ENCODE results near the gene PPM1N. TPM values are rescaled to one million over a fixed set of nuclear protein-coding genes. Genes with fewer than 3 reads are reported as not detected.

PPM1N gene
- total RNA-seq, 1 experiment from 2014 or later, result 2.5 TPM

GRCh38 chr19:45476304-45476703 is 21.9 kb upstream of the PPM1N start:
- no peaks in the 10 kb centered on the region for H3K79me2 ChIP-seq (ENCODE audit: low read length)
- ChIA-PET POLR2A (ENCODE audit: unreplicated experiment) (interaction anchor here (0.6 kb wide), 1 partner anchor 200 kb away, joined by 4 read pairs; no protein-coding TSS in a partner anchor), CTCF (no interaction called here)
- H3K4me1 ChIP-seq (ENCODE audit: insufficient read depth, low read length), result no peaks in the 10 kb centered on the region
- H3K27ac ChIP-seq (ENCODE audit: low read length), result no peak overlapping the region
- TF ChIP-seq EZH2 (IDR thresholded peaks at IDR 0.05; ENCODE audit: low read length, unreplicated experiment) (no peak), EZH2phosphoT487 (IDR thresholded peaks at IDR 0.05; ENCODE audit: borderline replicate concordance, low read length) (no peak), CTCF (conservative IDR thresholded peaks at IDR 0.05; ENCODE audit: low read depth, low read length) (no peak)
- H3F3A ChIP-seq (ENCODE audit: low read length, unreplicated experiment), result no peaks in the 10 kb centered on the region
- H3K27me3 ChIP-seq (ENCODE audit: low read length), result no peaks in the 10 kb centered on the region
- H3K4me2 ChIP-seq (ENCODE audit: low read length), result no peak overlapping the region
- ATAC-seq, result no peak
- H3K9me3 ChIP-seq (ENCODE audit: low read length), result no peaks in the 10 kb centered on the region
- no TSS peak for BruUV-seq (replicated peaks)
- intact Hi-C loops (cut with micrococcal nuclease), result no loop called here
- H3K4me3 ChIP-seq (ENCODE audit: low read length), result no peak overlapping the region
- peaks cover 9% of the 10 kb centered on the region; the same call in 1 of the 2 replicates for H4K20me1 ChIP-seq (ENCODE audit: low read length)
- no peak for DNase-seq
- H3K9ac ChIP-seq (ENCODE audit: low read length), result no peak overlapping the region
- no peaks in the 10 kb centered on the region for H3K36me3 ChIP-seq (ENCODE audit: low read depth, low read length)
- H2AFZ ChIP-seq (ENCODE audit: low read length), result no peak overlapping the region
- H3K9me2 ChIP-seq (replicated peaks; ENCODE audit: low read length), result no peaks in the 10 kb centered on the region

- CTCF ChIA-PET, result interaction anchor here (4.0 kb wide), 1 partner anchor 38 kb away, joined by 60 read pairs; no protein-coding TSS in a partner anchor
- H3K4me3 ChIP-seq (ENCODE audit: low read length), result no peak overlapping the region
- peak overlapping the region; percentile 82; the same call in 1 of the 2 replicates for H3K4me2 ChIP-seq (ENCODE audit: low read length)
- intact Hi-C loops (cut with micrococcal nuclease), result no loop called here
- H3K27me3 ChIP-seq (ENCODE audit: low read length), result no peaks in the 10 kb centered on the region
- H4K20me1 ChIP-seq (ENCODE audit: low read length), result peaks cover 2% of the 10 kb centered on the region; the same call in 1 of the 2 replicates
- H3K9ac ChIP-seq (ENCODE audit: low read length), result no peak overlapping the region
- H3K27ac ChIP-seq (ENCODE audit: low read length), result no peak overlapping the region
- no peak for TF ChIP-seq EZH2 (IDR thresholded peaks at IDR 0.05; ENCODE audit: low read length, unreplicated experiment)
- no peak for TF ChIP-seq EZH2phosphoT487 (IDR thresholded peaks at IDR 0.05; ENCODE audit: borderline replicate concordance, low read length)
- no peak for TF ChIP-seq CTCF (conservative IDR thresholded peaks at IDR 0.05; ENCODE audit: low read depth, low read length)
- POLR2A ChIA-PET (ENCODE audit: unreplicated experiment), result no interaction called here
- H2AFZ ChIP-seq (ENCODE audit: low read length), result no peak overlapping the region
- no peaks in the 10 kb centered on the region for H3K79me2 ChIP-seq (ENCODE audit: low read length)
- DNase-seq, result no peak
- H3K36me3 ChIP-seq (ENCODE audit: low read depth, low read length), result no peaks in the 10 kb centered on the region
- no peak for ATAC-seq
- no peaks in the 10 kb centered on the region for H3K4me1 ChIP-seq (ENCODE audit: insufficient read depth, low read length)
- BruUV-seq (replicated peaks), result no TSS peak
- H3K9me3 ChIP-seq (ENCODE audit: low read length), result no peaks in the 10 kb centered on the region
- no peaks in the 10 kb centered on the region for H3F3A ChIP-seq (ENCODE audit: low read length, unreplicated experiment)
- no peaks in the 10 kb centered on the region for H3K9me2 ChIP-seq (replicated peaks; ENCODE audit: low read length)
Observed at GRCh38 chr19:45477186-45477585, 21.1 kb upstream of the PPM1N start.

- ChIA-PET POLR2A (ENCODE audit: unreplicated experiment) (no interaction called here), CTCF (interaction anchor here (0.6 to 4.0 kb wide), 8 partner anchors 9 to 370 kb away, joined by 3 to 60 read pairs (median 6); partner anchors contain the start of gene FOSB)
- peak; percentile 83 for DNase-seq
- ATAC-seq, result peak; percentile 40
- H2AFZ ChIP-seq (ENCODE audit: low read length), result no peak overlapping the region
- H3F3A ChIP-seq (ENCODE audit: low read length, unreplicated experiment), result no peaks in the 10 kb centered on the region
- H3K36me3 ChIP-seq (ENCODE audit: low read depth, low read length), result no peaks in the 10 kb centered on the region
- H3K9me2 ChIP-seq (replicated peaks; ENCODE audit: low read length), result no peaks in the 10 kb centered on the region
- TF ChIP-seq EZH2 (IDR thresholded peaks at IDR 0.05; ENCODE audit: low read length, unreplicated experiment) (no peak), EZH2phosphoT487 (IDR thresholded peaks at IDR 0.05; ENCODE audit: borderline replicate concordance, low read length) (no peak), CTCF (conservative IDR thresholded peaks at IDR 0.05; ENCODE audit: low read depth, low read length) (peak; percentile 56; the same call in 1 of the 2 replicates)
- H3K4me3 ChIP-seq (ENCODE audit: low read length), result peak overlapping the region; percentile 68
- H3K9me3 ChIP-seq (ENCODE audit: low read length), result no peaks in the 10 kb centered on the region
- H3K4me1 ChIP-seq (ENCODE audit: insufficient read depth, low read length), result no peaks in the 10 kb centered on the region
- peak overlapping the region; percentile 93 for H3K27ac ChIP-seq (ENCODE audit: low read length)
- no peaks in the 10 kb centered on the region for H4K20me1 ChIP-seq (ENCODE audit: low read length)
- peak overlapping the region; percentile 83 for H3K9ac ChIP-seq (ENCODE audit: low read length)
- H3K4me2 ChIP-seq (ENCODE audit: low read length), result peak overlapping the region; percentile 82
- intact Hi-C loops (cut with micrococcal nuclease), result loop anchor here (1.0 to 2.0 kb wide), 3 partner anchors 39 to 73 kb away; partner anchors contain the start of gene PPP1R13L
- H3K27me3 ChIP-seq (ENCODE audit: low read length), result no peaks in the 10 kb centered on the region
- BruUV-seq (replicated peaks), result no TSS peak
- no peaks in the 10 kb centered on the region for H3K79me2 ChIP-seq (ENCODE audit: low read length)
Observed at GRCh38 chr19:45477713-45478453, 20.4 kb upstream of the PPM1N start.

All from PC-3 (cell line).